GM18873 (cell line): ENCODE data around the gene PLAAT5.
"Not testable (repeated sequence)": the region's sequence is repeated elsewhere in the genome, so short reads cannot be mapped to it uniquely, and the experiment has no call there.

Source experiments
- ATAC-seq: cut with Tn5 transposase; IDR thresholded peaks from one replicate; pipeline ENCODE4 v1.9.1; 2021; ENCODE audit warnings: mild to moderate bottlenecking, moderate library complexity, moderate number of reproducible peaks; ENCODE audit not compliant: unreplicated experiment, low FRiP score

The PLAAT5 gene, protein sequence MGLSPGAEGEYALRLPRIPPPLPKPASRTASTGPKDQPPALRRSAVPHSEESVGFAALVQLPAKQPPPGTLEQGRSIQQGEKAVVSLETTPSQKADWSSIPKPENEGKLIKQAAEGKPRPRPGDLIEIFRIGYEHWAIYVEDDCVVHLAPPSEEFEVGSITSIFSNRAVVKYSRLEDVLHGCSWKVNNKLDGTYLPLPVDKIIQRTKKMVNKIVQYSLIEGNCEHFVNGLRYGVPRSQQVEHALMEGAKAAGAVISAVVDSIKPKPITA

DNA sequence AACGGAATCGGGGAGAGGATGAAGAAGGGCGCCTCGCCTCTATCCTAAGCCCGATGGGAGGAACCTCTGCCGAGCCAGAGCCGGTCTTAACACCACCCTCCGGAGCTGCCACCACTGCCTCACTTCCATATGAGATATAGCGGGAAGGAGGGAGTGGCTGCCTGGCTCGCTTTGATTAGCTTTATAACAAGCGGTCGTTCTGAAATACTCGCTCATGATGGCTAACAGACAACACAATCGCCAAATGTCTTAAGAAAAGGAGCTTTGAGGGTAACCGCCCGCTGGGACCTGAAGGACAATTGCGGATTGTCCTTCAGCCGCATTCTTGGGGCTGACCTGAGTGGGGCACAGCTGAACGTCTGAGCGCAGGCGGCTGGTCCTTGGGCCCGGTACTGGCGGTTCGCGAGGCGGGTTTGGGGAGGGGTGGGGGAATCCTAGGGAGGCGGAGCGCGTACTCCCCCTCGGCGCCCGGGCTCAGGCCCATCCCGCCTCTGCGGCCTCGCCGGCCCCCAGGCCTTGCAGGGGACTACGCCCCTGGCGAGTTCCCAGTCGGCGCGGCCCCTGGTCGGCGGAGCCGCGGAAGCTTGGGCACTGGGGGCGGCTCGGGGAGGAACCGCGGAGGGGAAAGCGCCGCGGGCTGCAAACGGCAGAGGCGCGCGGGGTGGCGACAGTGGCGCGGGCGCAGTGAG lies at the start of gene PLAAT5:
Gene PLAAT5, minus strand, starts transcription at position 617 of the 689 bp plus-strand sequence. Its CDS starts 133 bp downstream, at position 484.
- no peak for ATAC-seq

DNA sequence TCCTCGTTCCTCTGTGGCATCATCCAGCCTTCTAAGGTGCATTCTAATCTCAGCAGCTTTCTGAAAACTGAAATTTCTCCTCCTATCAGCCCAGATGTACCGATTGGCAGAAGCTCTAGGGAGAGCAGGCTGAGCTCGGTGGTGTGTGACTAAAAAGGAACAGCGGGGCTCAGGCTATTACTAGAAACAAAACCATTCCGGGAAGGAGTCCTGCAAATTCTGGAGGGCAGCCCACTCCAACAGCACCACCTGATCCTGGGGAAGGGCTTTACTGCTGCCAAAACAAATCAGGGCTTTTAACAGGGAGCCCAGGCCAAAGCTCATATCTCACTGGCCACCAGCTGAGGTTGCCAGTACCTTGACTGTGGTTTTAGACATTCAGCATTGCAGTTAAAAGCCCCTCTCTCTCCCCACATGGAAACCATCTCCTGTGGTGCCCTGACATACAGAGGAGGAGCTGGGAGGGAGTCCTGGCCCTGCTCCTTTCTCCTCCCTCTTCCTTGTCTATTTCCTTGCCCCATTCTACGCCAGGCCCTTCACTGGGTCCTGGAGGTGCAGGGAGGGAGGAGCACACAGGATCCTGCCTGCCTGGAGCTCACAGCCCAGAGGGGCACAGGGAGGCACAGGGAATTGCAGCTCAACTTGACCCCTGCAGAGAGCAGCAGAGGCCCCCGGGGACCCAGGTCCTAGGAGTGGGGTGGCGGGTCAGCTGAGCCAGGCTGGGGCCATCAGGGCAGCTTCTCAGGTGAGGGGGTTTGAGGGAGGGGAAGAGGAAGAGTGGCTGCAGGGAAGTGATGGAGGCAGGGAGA lies 46.5 kb upstream of the PLAAT5 start:
- no peak for ATAC-seq

GRCh38 chr11:63536669-63537292 lies 45.8 kb upstream of the PLAAT5 start, which contains the start of gene PLAAT4:
Gene PLAAT4, plus strand, starts transcription at chr11:63536808. Its CDS starts 61 bp downstream, at chr11:63536869.
- ATAC-seq: no peak

GRCh38 chr11:63535734-63536133 lies 44.8 kb upstream of the PLAAT5 start:
- no peak for ATAC-seq

DNA sequence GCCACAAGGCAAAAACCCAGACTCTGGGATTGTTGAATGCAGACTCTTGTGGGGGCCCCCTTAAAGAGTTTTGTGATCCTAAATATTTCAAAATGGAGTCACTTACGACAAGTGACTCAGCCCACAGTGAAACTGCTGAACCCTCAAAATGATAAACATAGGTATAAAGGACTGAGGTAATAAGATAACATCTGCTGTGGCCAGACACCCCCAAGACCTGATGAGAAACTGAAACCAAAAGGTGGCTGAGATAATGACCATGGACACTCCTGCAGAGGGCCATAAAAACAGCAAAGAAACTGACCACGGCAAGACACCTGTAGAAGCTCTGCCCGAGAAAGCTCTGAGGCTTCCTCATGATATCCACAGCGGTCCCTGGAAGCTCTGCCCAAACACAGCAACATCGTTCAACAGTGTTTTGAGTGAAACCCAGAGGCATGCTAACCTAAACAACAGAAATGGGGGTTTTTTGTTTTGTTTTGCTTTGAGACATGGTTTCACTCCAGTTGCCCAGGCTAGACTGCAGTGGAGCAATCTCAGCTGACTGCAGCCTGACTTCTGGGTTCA lies 44.0 kb upstream of the PLAAT5 start:
- ATAC-seq: no peak

DNA sequence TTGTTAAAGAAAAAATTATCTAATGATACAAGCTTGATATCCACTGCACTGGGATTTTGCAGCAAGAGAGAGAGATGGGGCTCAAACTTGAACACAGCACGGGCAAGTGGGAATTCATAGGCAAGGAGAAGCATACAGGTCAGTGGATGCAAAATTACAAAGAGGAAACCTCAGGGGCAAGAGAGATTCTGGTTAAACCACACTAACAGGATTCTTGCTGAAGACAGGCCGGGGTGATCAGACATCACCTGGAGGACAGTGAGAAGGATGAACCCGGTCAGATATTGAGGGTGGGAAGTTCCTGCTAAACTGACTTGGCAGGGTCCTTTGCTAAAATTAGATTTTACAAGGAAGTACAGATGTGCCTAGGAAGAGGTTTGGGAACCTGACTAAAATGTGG lies 43.1 kb upstream of the PLAAT5 start:
- no peak for ATAC-seq

GRCh38 chr11:63532799-63533475 lies 42.0 kb upstream of the PLAAT5 start:
- ATAC-seq: no peak

DNA sequence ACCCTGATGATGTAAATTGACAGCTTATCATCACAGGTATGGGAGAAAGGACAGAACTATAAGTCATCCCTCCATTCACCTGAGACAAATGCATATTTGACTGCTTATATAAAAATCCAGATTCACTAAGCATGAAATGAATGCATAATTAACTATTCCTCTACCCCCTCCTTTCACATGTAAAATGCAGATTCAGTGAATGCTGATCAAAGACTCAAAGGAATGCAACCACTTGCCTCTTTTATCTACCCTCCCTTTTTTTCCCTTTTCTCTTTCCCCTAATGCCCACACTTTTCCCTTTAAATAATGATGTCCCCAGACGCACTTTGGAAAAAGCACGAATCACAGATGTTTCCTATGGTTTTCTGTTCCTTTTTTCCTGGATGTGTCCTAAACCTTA lies 41.1 kb upstream of the PLAAT5 start:
- ATAC-seq: no peak

- ATAC-seq: peak; percentile 71
Observed at GRCh38 chr11:63531074-63531792, 40.3 kb upstream of the PLAAT5 start.

- ATAC-seq: no peak
Observed at GRCh38 chr11:63530021-63530420, 39.1 kb upstream of the PLAAT5 start.

DNA sequence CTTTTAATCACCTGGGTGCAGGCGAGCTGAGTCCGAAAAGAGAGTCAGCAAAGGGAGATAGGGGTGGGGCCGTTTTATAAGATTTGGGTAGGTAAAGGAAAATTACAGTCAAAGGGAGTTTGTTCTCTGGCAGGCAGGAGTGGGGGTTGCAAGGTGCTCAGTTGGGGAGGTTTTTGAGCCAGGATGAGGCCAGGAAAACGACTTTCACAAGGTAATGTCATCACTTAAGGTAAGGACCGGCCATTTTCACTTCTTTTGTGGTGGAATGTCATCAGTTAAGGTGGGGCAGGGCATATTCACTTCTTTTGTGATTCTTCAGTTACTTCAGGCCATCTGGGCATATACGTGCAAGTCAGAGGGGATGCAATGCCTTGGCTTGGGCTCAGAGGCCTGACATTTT lies 38.4 kb upstream of the PLAAT5 start:
- not testable (repeated sequence) for ATAC-seq

DNA sequence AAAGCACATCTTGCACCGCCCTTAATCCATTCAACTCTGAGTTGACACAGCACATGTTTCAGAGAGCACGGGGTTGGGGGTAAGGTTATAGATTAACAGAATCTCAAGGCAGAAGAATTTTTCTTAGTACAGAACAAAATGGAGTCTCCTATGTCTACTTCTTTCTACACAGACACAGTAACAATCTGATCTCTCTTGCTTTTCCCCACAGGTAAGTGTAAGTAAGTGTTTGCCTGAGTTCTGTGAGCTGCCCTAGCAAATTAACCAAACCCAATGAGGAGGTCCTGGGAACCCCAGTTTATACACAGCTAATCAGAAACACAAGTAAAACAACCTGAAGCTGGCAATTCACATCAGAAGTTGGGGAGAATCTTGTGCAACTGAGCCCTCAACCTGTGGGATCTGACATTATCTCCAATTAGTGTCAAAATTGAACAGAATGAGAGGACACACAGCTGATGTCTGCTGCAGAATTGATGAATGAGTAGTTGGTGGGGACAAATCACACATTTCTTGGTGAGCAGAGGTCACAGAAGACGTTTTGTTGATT lies 37.8 kb upstream of the PLAAT5 start:
- not testable (repeated sequence) for ATAC-seq

- not testable (repeated sequence) for ATAC-seq
Observed at GRCh38 chr11:63528156-63528555, 37.2 kb upstream of the PLAAT5 start.

DNA sequence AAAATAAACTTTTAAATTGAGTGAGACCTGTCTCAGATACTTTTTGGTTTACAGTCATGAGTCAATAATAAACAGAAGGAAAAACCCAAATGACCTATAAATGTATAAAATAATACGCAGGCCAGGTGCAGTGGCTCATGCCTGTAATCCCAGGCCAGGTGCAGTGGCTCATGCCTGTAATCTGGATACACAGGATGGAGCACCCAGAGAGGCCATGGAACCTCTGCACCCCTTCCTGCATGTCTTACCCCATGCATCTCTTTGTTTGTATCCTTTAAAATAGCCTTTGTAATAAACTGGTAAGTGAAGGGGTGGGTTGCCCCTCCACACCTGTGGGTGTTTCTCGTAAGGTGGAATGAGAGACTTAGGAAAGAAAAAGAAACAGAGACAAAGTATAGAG lies 36.7 kb upstream of the PLAAT5 start:
- ATAC-seq: no peak

GRCh38 chr11:63523151-63523550 lies 32.2 kb upstream of the PLAAT5 start:
- ATAC-seq: no peak

DNA sequence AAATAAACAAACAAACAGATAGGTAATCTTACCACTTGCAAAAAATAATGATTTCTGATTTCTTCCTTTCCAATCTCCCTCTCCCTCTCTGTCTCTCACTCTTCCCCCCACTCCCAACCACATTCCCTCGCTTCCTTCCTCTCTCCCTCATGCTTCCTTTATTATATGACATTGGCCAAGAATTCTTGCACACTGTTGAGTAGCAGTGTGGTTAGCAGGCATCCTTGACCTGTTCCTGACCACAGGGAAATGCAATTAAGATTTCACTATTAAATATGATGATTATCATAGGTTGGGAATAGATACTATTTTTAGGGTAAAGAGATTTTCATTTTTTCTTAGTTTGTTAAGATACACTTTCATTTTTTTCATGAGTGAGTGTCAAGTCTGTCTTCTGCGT lies 30.9 kb upstream of the PLAAT5 start:
- ATAC-seq: no peak

GRCh38 chr11:63520606-63521170 lies 29.7 kb upstream of the PLAAT5 start:
- ATAC-seq: no peak

- ATAC-seq: no peak
Observed at GRCh38 chr11:63518548-63518947, 27.6 kb upstream of the PLAAT5 start.

DNA sequence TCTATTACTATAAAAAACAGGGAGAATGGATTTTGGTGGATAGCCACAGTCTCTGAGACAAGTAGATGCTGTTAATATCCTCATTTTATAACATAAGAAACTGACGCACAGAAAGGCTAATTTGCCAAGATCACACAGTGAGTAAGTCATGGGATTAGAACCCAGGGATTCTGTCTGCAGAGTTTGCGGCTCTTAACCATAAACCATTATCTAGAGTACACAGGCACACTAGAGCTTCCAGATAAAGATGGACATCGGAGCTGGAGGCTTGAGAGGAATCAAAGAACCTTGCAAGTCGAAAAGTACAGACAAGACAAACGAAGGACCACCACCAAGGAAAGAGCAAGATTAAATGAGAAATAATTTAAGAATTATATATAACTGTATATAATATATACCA lies 26.2 kb upstream of the PLAAT5 start:
- ATAC-seq: no peak
